HCT116 (cell line): ENCODE results near the gene ELP1. TPM values are rescaled to one million over a fixed set of nuclear protein-coding genes. Genes with fewer than 3 reads are reported as not detected.

Experiments used
- ATAC-seq: fragments of 200-7000 bp; cut with Tn5 transposase; 2 replicates; pipeline ENCODE4 v1.9.1; 2020; ENCODE audit warnings: mild to moderate bottlenecking, moderate library complexity
- BruUV-seq: library from RNA; stranded (reverse); fragments of 400-500 nt; replicated peaks from 2 replicates; lab custom pipeline; 2021; lab: Mats Ljungman, UMichigan
- CTCF ChIA-PET: fragments of 300-600 bp; sonication (Branson Sonifier 250); formaldehyde crosslinking; loops from one replicate; lab custom pipeline; 2021; ENCODE audit warnings: antibody characterized with exemption; lab: Charles Lee
- POLR2A ChIA-PET: fragments of 300-600, 350-600 bp; sonication (Branson Sonifier 250); formaldehyde crosslinking; loops from one replicate; lab custom pipeline; 2021; ENCODE audit warnings: antibody characterized with exemption; lab: Charles Lee
- RAD21 ChIA-PET, 2 experiments: fragments of 300-600 bp; sonication (Branson Sonifier 250); formaldehyde crosslinking; loops; one replicate each; lab custom pipeline; 2023; ENCODE audit warnings: low total read pairs in 2 of 2; ENCODE audit not compliant: uncharacterized antibody in 2 of 2, unreplicated experiment in 2 of 2, low non-redundant PET in 1 of 2; lab: Charles Lee
- DNase-seq: peaks from one replicate; pipeline ENCODE4 v3.0.0-alpha.2; 2010; ENCODE audit warnings: low read depth, low spot score
- H2AFZ ChIP-seq: fragments of 200-600 bp; shearing (Covaris generic), sonication (generic); 2 replicates; pipeline ENCODE4 v1.6.1; 2017; ENCODE audit warnings: low read depth, mixed run types, mixed read lengths, antibody characterized with exemption, low read length; ENCODE audit not compliant: poor library complexity, severe bottlenecking
- H3K27ac ChIP-seq: 2 replicates; pipeline ENCODE4 v1.5.1; 2012; ENCODE audit warnings: low read depth, low read length
- H3K27me3 ChIP-seq: fragments of 200-600 bp; sonication (generic); 2 replicates; pipeline ENCODE4 v1.6.1; 2016; ENCODE audit warnings: mixed run types, low read length, mixed read lengths; ENCODE audit not compliant: insufficient read depth
- H3K36me3 ChIP-seq, 2 experiments: fragments of 200-500 bp in 1 of 2; fragments of 200-600 bp in 1 of 2; sonication (Bioruptor generic) in 1 of 2; sonication (generic) in 1 of 2; 2 replicates each; pipeline versions ENCODE4 v1.5.1 to v1.6.1; 2014 to 2016; ENCODE audit warnings: low read length in 2 of 2, inconsistent platforms in 1 of 2, mixed read lengths in 1 of 2, mixed run types in 1 of 2; ENCODE audit not compliant: insufficient read depth in 2 of 2, control insufficient read depth in 1 of 2
- H3K4me1 ChIP-seq, 2 experiments: fragments of 200-600 bp in 1 of 2; sonication (generic) in 1 of 2; 2 replicates each; pipeline versions ENCODE4 v1.5.1 to v1.6.1; 2012 to 2017; ENCODE audit warnings: low read length in 2 of 2, inconsistent platforms in 1 of 2, mild to moderate bottlenecking in 1 of 2, mixed read lengths in 1 of 2, mixed run types in 1 of 2, moderate library complexity in 1 of 2; ENCODE audit not compliant: insufficient read depth in 2 of 2, control insufficient read depth in 1 of 2
- H3K4me2 ChIP-seq: fragments of 200-600 bp; sonication (generic); 2 replicates; pipeline ENCODE4 v1.6.1; 2017; ENCODE audit warnings: mixed run types, low read length, mixed read lengths
- H3K4me3 ChIP-seq, 2 experiments: fragments of 200-600 bp in 1 of 2; sonication (generic) in 1 of 2; replicated peaks in 1 of 2; 2 replicates each; pipeline ENCODE4 v1.5.1; 2011 to 2016; ENCODE audit warnings: low read length in 2 of 2, control low read depth in 1 of 2, low read depth in 1 of 2, mild to moderate bottlenecking in 1 of 2, mixed read lengths in 1 of 2, mixed run types in 1 of 2
- H3K79me2 ChIP-seq: fragments of 200-600 bp; sonication (generic); 2 replicates; pipeline ENCODE4 v1.6.1; 2017; ENCODE audit warnings: mild to moderate bottlenecking, mixed run types, low read length, moderate library complexity, mixed read lengths; ENCODE audit not compliant: insufficient read depth
- H3K9ac ChIP-seq: fragments of 200-600 bp; sonication (generic); 2 replicates; pipeline ENCODE4 v1.6.1; 2016; ENCODE audit warnings: low read length, mixed read lengths
- H3K9me2 ChIP-seq: fragments of 200-600 bp; sonication (generic), shearing (Covaris generic); 2 replicates; pipeline ENCODE4 v1.6.1; 2017; ENCODE audit warnings: mixed run types, mild to moderate bottlenecking, moderate library complexity; ENCODE audit not compliant: insufficient read depth
- H3K9me3 ChIP-seq, 2 experiments: fragments of 200-500 bp in 1 of 2; fragments of 200-600 bp in 1 of 2; sonication (Bioruptor generic) in 1 of 2; sonication (generic) in 1 of 2; 2 replicates each; pipeline ENCODE4 v1.6.1; 2014 to 2017; ENCODE audit warnings: low read length in 2 of 2, mixed read lengths in 2 of 2, inconsistent platforms in 1 of 2, low read depth in 1 of 2, mild to moderate bottlenecking in 1 of 2, mixed run types in 1 of 2, moderate library complexity in 1 of 2; ENCODE audit not compliant: control insufficient read depth in 1 of 2, insufficient read depth in 1 of 2
- H4K20me1 ChIP-seq: fragments of 200-600 bp; sonication (generic), shearing (Covaris generic); 2 replicates; pipeline ENCODE4 v1.6.1; 2017; ENCODE audit warnings: mixed run types, mild to moderate bottlenecking, moderate library complexity; ENCODE audit not compliant: insufficient read depth
- ATF3 ChIP-seq: IDR thresholded peaks from 2 replicates; pipeline ENCODE4 v1.6.1; 2012
- CEBPB ChIP-seq: IDR thresholded peaks from 2 replicates; pipeline ENCODE4 v1.6.1; 2012; ENCODE audit warnings: low read depth
- EZH2phosphoT487 ChIP-seq: fragments of 200-600 bp; IDR thresholded peaks from 2 replicates; pipeline ENCODE4 v1.6.1; 2018; ENCODE audit warnings: antibody characterized with exemption, borderline replicate concordance
- JUND ChIP-seq: IDR thresholded peaks from 2 replicates; pipeline ENCODE4 v1.6.1; 2012
- POLR2AphosphoS5 ChIP-seq: IDR thresholded peaks from 2 replicates; pipeline ENCODE4 v1.6.1; 2011; ENCODE audit warnings: mild to moderate bottlenecking, low read depth, low read length, moderate library complexity
- YY1 ChIP-seq: IDR thresholded peaks from 2 replicates; pipeline ENCODE4 v1.6.1; 2011; ENCODE audit warnings: low read length, low read depth, moderate library complexity, mild to moderate bottlenecking; ENCODE audit not compliant: insufficient replicate concordance; ENCODE audit errors: extremely low read depth
- ZBTB33 ChIP-seq: IDR thresholded peaks from 2 replicates; pipeline ENCODE4 v1.6.1; 2011; ENCODE audit warnings: mild to moderate bottlenecking, low read length, moderate library complexity; ENCODE audit not compliant: insufficient replicate concordance; ENCODE audit errors: extremely low read depth
- intact Hi-C: fragments of 100-400 bp; cut with micrococcal nuclease; formaldehyde crosslinking; loops from 2 replicates; pipeline ENCODE4 v1.10.0; 2022
- total RNA-seq: library from RNA; stranded (reverse); gene quantifications from one replicate; pipeline ENCODE4 v1.2.1, GENCODE V29; 2021; ENCODE audit not compliant: unreplicated experiment
- TF ChIP-seq, protein P1 (sequence below): IDR thresholded peaks from 2 replicates; pipeline ENCODE4 v1.6.1; 2012

Gene ELP1
- total RNA-seq, 1 experiment from 2014 or later, result 28.8 TPM

GRCh38 chr9:108835831-108836230 lies 98.1 kb downstream of the ELP1 start:
- DNase-seq (no peak), ATAC-seq (no peak)
- H3K9me2 ChIP-seq, result no peaks in the 10 kb centered on the region
- no TSS peak for BruUV-seq
- ChIA-PET CTCF (interaction anchor here (1.0 to 1.3 kb wide), 2 partner anchors 8 to 481 kb away, joined by 3 read pairs; no protein-coding TSS in a partner anchor), POLR2A (no interaction called here), RAD21 (no interaction called here)
- no peaks in the 10 kb centered on the region for H3K79me2 ChIP-seq
- no peaks in the 10 kb centered on the region for H4K20me1 ChIP-seq
- no peak for TF ChIP-seq CEBPB
- no peak for TF ChIP-seq POLR2AphosphoS5
- TF ChIP-seq ATF3, result no peak
- TF ChIP-seq JUND, result no peak
- TF ChIP-seq EZH2phosphoT487, result no peak
- TF ChIP-seq YY1, result no peak
- TF ChIP-seq, protein P1, sequence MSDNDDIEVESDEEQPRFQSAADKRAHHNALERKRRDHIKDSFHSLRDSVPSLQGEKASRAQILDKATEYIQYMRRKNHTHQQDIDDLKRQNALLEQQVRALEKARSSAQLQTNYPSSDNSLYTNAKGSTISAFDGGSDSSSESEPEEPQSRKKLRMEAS, result no peak
- no peak for TF ChIP-seq ZBTB33
- no peak overlapping the region for H3K4me2 ChIP-seq
- H3K9me3 ChIP-seq, result no peaks in the 10 kb centered on the region
- no peaks in the 10 kb centered on the region for H3K27me3 ChIP-seq
- intact Hi-C loops, result no loop called here
- no peak overlapping the region for H2AFZ ChIP-seq
- no peak overlapping the region for H3K27ac ChIP-seq
- H3K4me3 ChIP-seq, result no peak overlapping the region
- peaks cover 0 to 15% of the 10 kb centered on the region in 2 experiments; a peak in 1 of 4 replicates for H3K4me1 ChIP-seq
- H3K36me3 ChIP-seq, result no peaks in the 10 kb centered on the region
- no peak overlapping the region for H3K9ac ChIP-seq
